SK-N-MC (cell line): ENCODE data around the gene SMOC1.

Source experiments
- EZH2 ChIP-seq: fragments of 200-600 bp; sonication (generic); IDR thresholded peaks from one replicate; pipeline ENCODE4 v1.6.1; 2017; ENCODE audit warnings: antibody characterized with exemption
- POLR2AphosphoS5 ChIP-seq: IDR thresholded peaks from 2 replicates; pipeline ENCODE4 v1.6.1; 2012; ENCODE audit warnings: mild to moderate bottlenecking, low read depth, low read length, borderline replicate concordance

DNA sequence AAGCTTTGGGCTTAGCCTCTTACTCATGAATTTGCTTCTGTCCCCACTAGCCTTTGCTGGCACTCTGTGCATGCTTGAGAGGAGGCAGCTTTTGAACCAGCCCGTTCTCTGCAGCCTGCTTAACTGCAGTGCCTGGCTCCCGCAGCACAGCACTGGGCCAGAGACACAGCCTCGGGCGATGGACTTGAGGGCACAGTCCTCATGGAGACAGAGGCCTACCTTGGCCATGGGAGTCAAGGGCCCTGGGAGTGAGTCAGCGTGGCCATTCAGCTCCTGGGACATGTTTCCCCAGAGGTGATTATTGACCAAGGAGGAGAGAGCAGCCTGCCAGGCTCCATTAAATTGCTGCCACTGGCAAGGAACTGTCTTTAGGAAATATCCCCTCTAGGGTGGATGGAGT lies 93.5 kb downstream of the SMOC1 start:
- TF ChIP-seq EZH2 (no peak), POLR2AphosphoS5 (no peak)
